GM12874 (cell line): Measurements from ENCODE around the gene OR7A5.

Experiments used
- TF ChIP-seq, protein P1 (sequence below): IDR thresholded peaks from 2 replicates; pipeline ENCODE4 v1.5.1; 2011; ENCODE audit warnings: low read depth, mild to moderate bottlenecking, control low read depth, low read length, moderate library complexity; ENCODE audit not compliant: insufficient read depth

The OR7A5 gene

DNA sequence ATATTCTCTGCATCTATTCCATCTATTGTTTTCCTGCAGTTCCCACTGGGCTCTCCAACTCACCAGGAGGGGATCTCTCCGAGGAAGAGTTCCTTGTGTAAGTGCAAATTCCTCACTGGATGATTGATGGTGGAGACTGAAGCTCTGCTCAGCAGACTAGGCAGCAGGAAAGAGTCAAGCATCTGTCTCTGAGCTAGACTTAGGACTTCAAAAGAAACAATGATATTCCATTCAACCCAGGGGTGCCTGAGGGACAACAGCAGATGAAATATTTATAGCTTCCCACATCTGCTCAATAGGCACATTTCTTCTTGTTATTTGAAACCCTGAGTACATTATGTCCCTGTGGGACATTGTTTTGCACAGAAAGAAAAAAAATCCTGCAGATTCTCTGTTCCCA is at the start of gene OR7A5, which contains the start of gene OR7C1:
Gene OR7A5 (minus strand): TSS at position 175 of the 400 bp plus-strand sequence. CDS start 6,944 bp downstream, outside the sequence.
Gene OR7C1 (minus strand): TSS at position 175 of the 400 bp plus-strand sequence. CDS start 35,049 bp downstream, outside the sequence.
- TF ChIP-seq, protein P1, sequence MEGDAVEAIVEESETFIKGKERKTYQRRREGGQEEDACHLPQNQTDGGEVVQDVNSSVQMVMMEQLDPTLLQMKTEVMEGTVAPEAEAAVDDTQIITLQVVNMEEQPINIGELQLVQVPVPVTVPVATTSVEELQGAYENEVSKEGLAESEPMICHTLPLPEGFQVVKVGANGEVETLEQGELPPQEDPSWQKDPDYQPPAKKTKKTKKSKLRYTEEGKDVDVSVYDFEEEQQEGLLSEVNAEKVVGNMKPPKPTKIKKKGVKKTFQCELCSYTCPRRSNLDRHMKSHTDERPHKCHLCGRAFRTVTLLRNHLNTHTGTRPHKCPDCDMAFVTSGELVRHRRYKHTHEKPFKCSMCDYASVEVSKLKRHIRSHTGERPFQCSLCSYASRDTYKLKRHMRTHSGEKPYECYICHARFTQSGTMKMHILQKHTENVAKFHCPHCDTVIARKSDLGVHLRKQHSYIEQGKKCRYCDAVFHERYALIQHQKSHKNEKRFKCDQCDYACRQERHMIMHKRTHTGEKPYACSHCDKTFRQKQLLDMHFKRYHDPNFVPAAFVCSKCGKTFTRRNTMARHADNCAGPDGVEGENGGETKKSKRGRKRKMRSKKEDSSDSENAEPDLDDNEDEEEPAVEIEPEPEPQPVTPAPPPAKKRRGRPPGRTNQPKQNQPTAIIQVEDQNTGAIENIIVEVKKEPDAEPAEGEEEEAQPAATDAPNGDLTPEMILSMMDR: no peak

DNA sequence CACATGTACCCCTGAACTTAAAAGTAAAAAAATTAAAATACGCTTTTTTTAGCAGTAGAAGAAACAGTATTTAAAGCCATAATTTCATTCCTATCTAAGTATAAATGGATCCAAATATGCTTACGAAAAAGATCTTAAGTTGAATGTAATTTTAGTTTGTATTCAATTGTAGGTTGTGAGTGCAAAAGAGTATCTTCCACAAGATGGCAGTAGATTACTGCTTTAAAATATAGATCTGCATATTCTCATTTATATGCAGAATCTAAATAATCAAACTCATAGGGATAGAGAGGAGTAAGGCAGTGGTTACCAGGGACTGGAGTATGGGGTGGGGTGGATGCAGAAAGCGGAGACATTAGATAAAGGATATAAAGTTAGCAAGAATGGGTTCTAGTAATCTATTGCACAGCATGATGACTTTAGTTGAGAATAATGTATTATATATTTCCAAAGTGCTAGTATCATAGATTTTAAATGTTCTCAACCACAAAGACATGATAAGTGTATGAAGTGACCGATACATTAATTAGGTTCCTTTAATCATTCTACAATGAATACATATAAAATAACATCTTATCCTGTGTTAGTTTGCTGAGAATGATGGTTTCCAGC is 36.7 kb upstream of the OR7A5 start:
- TF ChIP-seq, protein P1: no peak

DNA sequence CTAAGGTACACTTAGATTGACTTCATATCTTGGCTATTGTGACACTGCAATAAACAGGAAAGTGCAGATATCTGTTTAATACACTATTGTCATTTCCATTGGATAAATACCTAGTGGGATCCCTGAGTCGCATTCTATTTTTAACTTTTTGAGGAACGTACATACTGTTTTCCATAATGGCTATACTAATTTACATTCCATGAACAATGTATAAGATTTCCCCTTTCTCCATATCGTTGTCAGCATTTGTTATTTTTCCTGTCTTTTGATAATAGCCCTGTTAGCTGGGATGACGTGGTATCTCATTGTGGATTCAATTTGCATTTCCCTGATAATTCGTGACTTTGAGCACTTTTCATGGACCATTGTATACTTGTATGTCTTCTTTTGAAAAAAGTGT is 33.5 kb upstream of the OR7A5 start:
- TF ChIP-seq, protein P1: no peak

DNA sequence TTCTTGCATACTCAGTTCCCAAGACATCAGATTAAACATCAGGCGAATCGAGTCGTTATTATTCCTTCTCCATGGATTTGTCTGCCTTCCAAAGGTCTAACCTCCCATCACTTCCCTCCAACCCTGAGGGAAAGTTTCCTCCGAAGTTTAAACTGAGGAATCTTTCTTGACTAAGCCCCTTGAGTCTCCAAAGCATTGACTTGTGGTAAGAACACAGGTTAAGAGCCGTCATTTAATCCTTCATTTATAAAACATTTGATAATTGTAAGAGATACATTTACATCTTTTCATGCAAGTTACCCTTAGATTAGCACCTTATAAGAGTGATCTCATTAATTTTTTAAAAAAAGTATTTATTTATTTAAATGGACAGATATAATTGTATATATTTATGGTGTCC is 13.8 kb upstream of the OR7A5 start, which contains the start of gene OR7A10:
Gene OR7A10 (minus strand): TSS at position 101 of the 400 bp plus-strand sequence. CDS start 7,045 bp downstream, outside the sequence.
- TF ChIP-seq, protein P1: no peak

DNA sequence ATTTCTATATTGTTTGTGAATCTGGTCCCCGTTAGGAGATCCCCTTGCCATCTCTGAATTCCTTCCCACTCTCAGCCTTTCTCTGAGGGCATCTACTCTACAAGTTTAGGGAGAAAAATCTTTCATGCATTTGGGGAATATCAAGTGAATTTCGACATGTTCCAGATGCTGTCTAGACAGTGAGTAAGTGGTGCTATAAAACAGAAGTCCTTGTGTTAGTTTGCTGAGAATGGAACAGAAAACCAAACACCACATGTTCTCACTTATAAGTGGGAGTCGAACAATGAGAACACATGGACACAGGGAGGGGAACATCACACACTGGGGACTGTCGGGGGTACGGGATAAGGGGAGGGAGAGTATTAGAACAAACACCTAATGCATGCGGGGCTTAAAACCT is 8.6 kb upstream of the OR7A5 start:
- TF ChIP-seq, protein P1: no peak

DNA sequence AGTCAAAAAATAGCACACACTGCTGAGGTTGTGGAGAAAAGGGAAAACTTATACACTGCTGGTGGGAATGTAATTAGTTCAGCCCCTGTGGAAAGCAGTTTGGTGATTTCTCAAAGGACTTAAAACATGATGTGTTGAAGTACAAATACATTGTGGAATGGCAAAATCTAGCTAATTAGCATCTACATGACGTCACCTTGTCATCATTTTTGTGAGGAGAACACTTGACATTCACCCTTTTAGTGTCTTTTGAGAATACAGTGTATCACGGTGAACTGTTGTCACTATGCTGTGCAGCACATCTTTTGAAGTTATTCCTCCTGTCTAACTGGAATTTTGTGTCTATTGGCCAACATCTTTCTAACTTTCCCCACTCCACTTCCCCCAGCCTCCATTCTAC is 8.2 kb upstream of the OR7A5 start:
- TF ChIP-seq, protein P1: no peak

DNA sequence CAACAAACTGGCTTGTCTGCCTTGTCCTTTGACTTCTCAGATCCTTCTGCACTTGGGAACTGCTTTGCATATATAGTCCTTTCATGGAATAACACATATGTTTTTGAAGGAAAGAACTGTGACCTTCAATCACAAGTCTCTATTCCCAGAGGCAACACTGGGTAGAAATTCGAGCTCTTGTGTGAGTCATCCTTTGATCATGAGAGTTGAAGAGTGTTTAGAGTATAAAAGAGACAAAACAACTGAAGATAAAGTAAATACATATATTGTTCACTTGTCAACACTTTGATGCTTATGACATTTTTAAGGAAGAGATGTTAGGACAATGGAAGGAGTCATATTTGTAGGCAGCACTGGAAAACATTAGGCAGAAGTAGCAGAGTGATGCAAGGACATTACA is 5.2 kb upstream of the OR7A5 start:
- TF ChIP-seq, protein P1: no peak
